OCI-LY7 (cell line): ENCODE results near the gene IKZF1. TPM values are rescaled to one million over a fixed set of nuclear protein-coding genes. Genes with fewer than 3 reads are reported as not detected.

Source experiments
- BruUV-seq: library from RNA; stranded (reverse); fragments of 400-500 nt; replicated peaks from 2 replicates; lab custom pipeline; 2021; lab: Mats Ljungman, UMichigan
- CTCF ChIA-PET: fragments of 300-600 bp; sonication (Branson Sonifier 250); formaldehyde crosslinking; loops from one replicate; lab custom pipeline; 2022; ENCODE audit warnings: antibody characterized with exemption; ENCODE audit not compliant: unreplicated experiment; lab: Charles Lee
- POLR2A ChIA-PET: fragments of 300-600 bp; sonication (Branson Sonifier 250); formaldehyde crosslinking; loops from one replicate; lab custom pipeline; 2022; ENCODE audit warnings: antibody characterized with exemption; lab: Charles Lee
- DNase-seq: peaks from one replicate; pipeline ENCODE4 v3.0.0-alpha.2; 2015; ENCODE audit warnings: low spot score
- H2AFZ ChIP-seq: fragments of 200-600 bp; sonication (generic), shearing (Covaris generic); 2 replicates; pipeline ENCODE4 v1.6.1; 2014; ENCODE audit warnings: mild to moderate bottlenecking, antibody characterized with exemption, low read length, moderate library complexity
- H3K27ac ChIP-seq: fragments of 200-600 bp; sonication (generic); 2 replicates; pipeline ENCODE4 v1.5.1; 2014; ENCODE audit warnings: mixed run types, low read depth, mild to moderate bottlenecking, moderate library complexity, low read length, inconsistent platforms; ENCODE audit not compliant: poor library complexity, severe bottlenecking
- H3K36me3 ChIP-seq: fragments of 200-600 bp; sonication (generic); 2 replicates; pipeline ENCODE4 v1.6.1; 2014; ENCODE audit warnings: mild to moderate bottlenecking, antibody characterized with exemption, low read length, moderate library complexity, mixed read lengths; ENCODE audit not compliant: insufficient read depth
- H3K4me1 ChIP-seq: fragments of 200-600 bp; sonication (generic); 2 replicates; pipeline ENCODE4 v1.5.1; 2014; ENCODE audit warnings: mild to moderate bottlenecking, low read length; ENCODE audit not compliant: insufficient read depth, poor library complexity, severe bottlenecking
- H3K4me2 ChIP-seq: fragments of 200-600 bp; sonication (generic); 2 replicates; pipeline ENCODE4 v1.6.1; 2014; ENCODE audit warnings: mild to moderate bottlenecking, low read length
- H3K4me3 ChIP-seq: fragments of 200-600 bp; sonication (generic); 2 replicates; pipeline ENCODE4 v1.5.1; 2014; ENCODE audit warnings: mild to moderate bottlenecking, low read depth, low read length; ENCODE audit not compliant: poor library complexity, severe bottlenecking
- H3K79me2 ChIP-seq: fragments of 200-600 bp; sonication (generic); 2 replicates; pipeline ENCODE4 v1.6.1; 2016; ENCODE audit warnings: low read depth, mild to moderate bottlenecking, low read length, moderate library complexity, mixed read lengths; ENCODE audit not compliant: insufficient read depth
- H3K9me2 ChIP-seq: fragments of 200-600 bp; sonication (generic); 2 replicates; pipeline ENCODE4 v1.6.1; 2016; ENCODE audit warnings: mild to moderate bottlenecking, low read length, mixed read lengths; ENCODE audit not compliant: insufficient read depth
- H3K9me3 ChIP-seq: fragments of 200-600 bp; sonication (generic); 2 replicates; pipeline ENCODE4 v1.6.1; 2014; ENCODE audit warnings: mild to moderate bottlenecking, mixed run types, low read length, mixed read lengths
- H4K20me1 ChIP-seq: fragments of 200-600 bp; sonication (generic); 2 replicates; pipeline ENCODE4 v1.6.1; 2014; ENCODE audit warnings: mild to moderate bottlenecking, antibody characterized with exemption, low read length, moderate library complexity, mixed read lengths; ENCODE audit not compliant: insufficient read depth
- CTCF ChIP-seq: fragments of 200-600 bp; sonication (generic); conservative IDR thresholded peaks from 2 replicates; pipeline ENCODE4 v1.5.1; 2014; ENCODE audit warnings: mild to moderate bottlenecking, antibody characterized with exemption, low read length, moderate library complexity, mixed read lengths
- EZH2phosphoT487 ChIP-seq: fragments of 200-600 bp; sonication (generic); IDR thresholded peaks from 2 replicates; pipeline ENCODE4 v1.6.1; 2018; ENCODE audit warnings: low read depth, borderline replicate concordance, mild to moderate bottlenecking, mixed run types, antibody characterized with exemption, low read length, moderate library complexity, mixed read lengths
- intact Hi-C: fragments of 100-400 bp; cut with micrococcal nuclease; formaldehyde crosslinking; loops from one replicate; pipeline ENCODE4 v1.10.0; 2022; ENCODE audit not compliant: unreplicated experiment
- total RNA-seq, 2 experiments: library from RNA; depleted of rRNA in 1 of 2; stranded (reverse); fragments of >200 nt in 1 of 2; shearing (Covaris generic) in 1 of 2; gene quantifications; 2 replicates each; pipeline ENCODE4 v1.2.3, GENCODE V29; 2014 to 2022

IKZF1 gene
- total RNA-seq, 2 experiments from 2014 or later = 108 to 161 TPM

GRCh38 chr7:50308203-50308531 is 3.7 kb downstream of the IKZF1 start:
- peak; percentile 73 for DNase-seq
- TF ChIP-seq EZH2phosphoT487 (no peak), CTCF (no peak)
- peak overlapping the region; percentile 32; the same call in 1 of the 2 replicates for H2AFZ ChIP-seq
- peaks cover 20% of the 10 kb centered on the region for H3K36me3 ChIP-seq
- H3K4me2 ChIP-seq = peak overlapping the region; percentile 99
- CTCF ChIA-PET = interaction anchor here (1.0 to 1.5 kb wide), 2 partner anchors 34 to 39 kb away, joined by 3 to 5 read pairs; no protein-coding TSS in a partner anchor
- no TSS peak for BruUV-seq
- H3K4me3 ChIP-seq = peak overlapping the region; percentile 71
- peaks cover 81% of the 10 kb centered on the region for H3K79me2 ChIP-seq
- POLR2A ChIA-PET = interaction anchor here (0.6 to 14.5 kb wide), 15 partner anchors 12 to 160 kb away, joined by 3 to 293 read pairs (median 8); no protein-coding TSS in a partner anchor
- intact Hi-C loops = loop anchor here (5.0 kb wide), 1 partner anchor 76 kb away; no protein-coding TSS in a partner anchor
- H3K27ac ChIP-seq = peak overlapping the region; percentile 86
- no peaks in the 10 kb centered on the region for H3K9me3 ChIP-seq
- no peaks in the 10 kb centered on the region for H3K9me2 ChIP-seq
- peaks cover 3% of the 10 kb centered on the region; the same call in 1 of the 2 replicates for H4K20me1 ChIP-seq
- H3K4me1 ChIP-seq = peaks cover 32% of the 10 kb centered on the region

GRCh38 chr7:50308532-50309385 is 4.2 kb downstream of the IKZF1 start:
- ChIA-PET CTCF (interaction anchor here (0.6 to 2.0 kb wide), 4 partner anchors 30 to 156 kb away, joined by 3 to 7 read pairs (median 4); no protein-coding TSS in a partner anchor), POLR2A (interaction anchor here (0.7 to 14.5 kb wide), 19 partner anchors 13 to 161 kb away, joined by 3 to 293 read pairs (median 7); no protein-coding TSS in a partner anchor)
- Histone ChIP-seq H4K20me1 (peaks cover 7% of the 10 kb centered on the region; the same call in 1 of the 2 replicates), H3K4me1 (peaks cover 38% of the 10 kb centered on the region), H2AFZ (peak overlapping the region; percentile 32; the same call in 1 of the 2 replicates), H3K9me2 (no peaks in the 10 kb centered on the region), H3K36me3 (peaks cover 26% of the 10 kb centered on the region), H3K9me3 (no peaks in the 10 kb centered on the region), H3K79me2 (peaks cover 87% of the 10 kb centered on the region), H3K4me3 (peak overlapping the region; percentile 71), H3K27ac (peak overlapping the region; percentile 86), H3K4me2 (peak overlapping the region; percentile 99)
- TF ChIP-seq CTCF = no peak
- no peak for TF ChIP-seq EZH2phosphoT487
- no TSS peak for BruUV-seq
- DNase-seq = peak; percentile 72
- intact Hi-C loops = loop anchor here (1.0 to 5.0 kb wide), 4 partner anchors 40 to 160 kb away; no protein-coding TSS in a partner anchor
